Activated T-cell treated with anti-CD3 and anti-CD28 coated beads for 24 hours (primary cell): Measurements from ENCODE around the gene GLO1.
A peak's percentile ranks its signal among the peaks of the same experiment; 100 is the strongest.
"Not testable (repeated sequence)": the region's sequence is repeated elsewhere in the genome, so short reads cannot be mapped to it uniquely, and the experiment has no call there.

Experiments
- DNase-seq: peaks from one replicate; pipeline ENCODE4 v3.0.0-alpha.2; 2020; ENCODE audit warnings: low read depth

The GLO1 gene

DNA sequence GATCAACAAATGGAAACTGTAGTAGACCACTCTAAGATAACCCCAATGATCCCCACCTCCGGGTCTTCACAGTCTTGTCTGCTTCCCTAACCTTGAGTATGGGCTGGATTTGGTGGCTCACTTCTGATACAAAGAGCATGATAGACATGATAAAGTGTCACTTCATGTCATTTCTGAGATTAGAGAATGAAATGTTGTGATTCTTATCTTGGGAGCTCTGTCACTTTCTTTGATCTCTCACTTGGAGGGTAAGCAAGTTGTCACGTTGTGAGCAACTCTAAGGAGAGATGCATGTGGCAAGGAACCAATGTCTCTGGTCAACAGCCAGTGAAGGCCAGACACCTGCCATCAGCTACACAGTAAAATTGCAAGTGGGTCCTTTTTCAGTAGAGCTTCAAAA, 3.0 kb upstream of the GLO1 start:
- DNase-seq: no peak

DNA sequence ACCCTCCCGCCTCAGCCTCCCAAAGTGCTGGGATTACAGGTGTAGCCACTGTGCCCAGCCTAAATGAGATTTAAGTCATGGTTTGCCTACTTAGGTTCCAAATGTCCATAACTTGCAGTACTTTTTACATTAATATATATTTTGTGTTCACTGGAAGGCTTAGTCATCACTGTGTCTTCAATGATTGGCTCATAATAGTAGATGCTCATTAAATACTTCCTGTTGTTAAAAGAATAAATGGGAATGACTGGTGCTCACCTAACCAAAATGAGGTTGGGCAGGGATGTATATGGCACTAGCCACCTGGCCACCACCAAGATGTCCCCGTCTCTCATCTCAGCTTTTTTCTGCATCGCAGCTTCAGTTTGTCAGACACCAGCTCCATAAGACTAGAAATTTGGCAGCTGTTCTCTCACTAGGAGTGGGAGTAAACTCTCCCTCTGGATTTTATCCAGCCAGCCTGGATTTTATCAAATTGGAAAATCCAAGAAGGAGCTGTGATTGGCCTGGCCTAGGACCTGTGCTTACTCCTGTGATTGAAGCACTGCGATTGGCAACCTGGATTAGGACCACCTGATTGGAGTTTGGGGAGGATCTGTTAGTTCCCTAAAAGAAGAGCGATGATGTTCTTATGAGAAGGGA, 1.1 kb upstream of the GLO1 start:
- no peak for DNase-seq

DNA sequence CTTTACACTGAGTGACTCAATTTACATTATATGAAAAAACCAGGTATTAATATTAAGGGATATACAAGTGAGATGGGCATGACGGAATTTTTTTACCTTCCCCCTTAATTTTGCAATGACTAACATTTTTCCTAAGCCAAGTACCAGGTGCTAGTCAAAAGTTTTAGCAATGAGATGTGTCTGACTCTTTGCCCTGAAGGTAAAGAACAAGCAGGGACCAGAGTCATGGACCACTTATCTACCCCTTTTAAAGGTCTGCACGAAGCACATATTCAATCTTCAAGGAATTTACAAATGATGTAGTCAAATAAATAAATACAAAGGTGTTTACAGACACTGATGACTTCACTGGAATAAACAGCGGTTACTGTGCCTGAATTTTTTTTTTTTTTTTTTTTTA, 1.4 kb downstream of the GLO1 start:
- no peak for DNase-seq

DNA sequence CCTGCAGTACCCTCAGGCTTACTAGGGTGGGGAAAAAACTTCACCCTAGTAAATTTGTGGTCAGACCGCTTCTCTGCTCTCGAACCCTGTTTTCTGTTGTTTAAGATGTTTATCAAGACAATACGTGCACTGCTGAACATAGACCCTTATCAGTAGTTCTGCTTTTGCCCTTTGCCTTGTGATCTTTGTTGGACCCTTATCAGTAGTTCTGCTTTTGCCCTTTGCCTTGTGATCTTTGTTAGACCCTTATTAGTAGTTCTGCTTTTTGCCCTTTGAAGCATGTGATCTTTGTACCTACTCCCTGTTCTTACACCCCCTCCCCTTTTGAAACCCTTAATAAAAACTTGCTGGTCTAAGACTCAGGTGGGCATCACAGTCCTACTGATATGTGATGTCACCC, 3.2 kb downstream of the GLO1 start:
- DNase-seq: not testable (repeated sequence)

DNA sequence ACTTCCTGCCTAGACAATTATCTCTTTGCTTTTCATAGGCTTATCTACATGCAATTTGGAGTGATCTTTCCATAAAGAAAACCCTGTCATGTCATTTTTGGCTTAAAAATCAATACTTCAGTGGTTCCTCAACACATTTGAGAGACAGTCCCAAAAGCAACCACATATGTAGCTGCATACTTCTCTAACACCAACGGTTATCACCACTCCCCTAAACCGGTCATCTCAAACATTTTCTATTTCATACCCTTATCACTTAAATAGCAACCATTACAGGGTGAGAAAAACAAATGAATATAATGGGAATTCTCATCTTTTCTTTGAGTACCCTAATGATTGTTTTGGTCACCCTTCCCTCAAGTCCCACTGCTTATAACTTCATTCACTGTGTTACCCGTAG, 5.1 kb downstream of the GLO1 start:
- no peak for DNase-seq

DNA sequence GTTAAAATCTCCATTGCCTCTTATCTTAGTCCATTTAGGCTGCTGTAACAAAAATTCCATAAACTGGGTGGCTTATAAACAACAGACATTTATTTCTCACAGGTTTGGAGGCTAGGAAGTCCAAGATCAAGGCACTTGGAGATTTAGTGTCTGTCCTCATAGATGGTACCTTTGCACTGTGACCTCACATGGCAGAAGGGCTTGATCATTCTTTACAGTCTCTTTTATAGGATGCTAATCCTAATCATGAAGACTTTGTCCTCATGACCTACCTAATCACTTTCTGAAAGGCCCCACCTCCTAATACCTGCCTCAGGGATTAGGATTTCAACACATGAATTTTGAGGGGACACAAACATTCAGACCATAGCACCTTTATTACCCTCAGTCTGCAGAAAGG, 6.6 kb downstream of the GLO1 start:
- no peak for DNase-seq

DNA sequence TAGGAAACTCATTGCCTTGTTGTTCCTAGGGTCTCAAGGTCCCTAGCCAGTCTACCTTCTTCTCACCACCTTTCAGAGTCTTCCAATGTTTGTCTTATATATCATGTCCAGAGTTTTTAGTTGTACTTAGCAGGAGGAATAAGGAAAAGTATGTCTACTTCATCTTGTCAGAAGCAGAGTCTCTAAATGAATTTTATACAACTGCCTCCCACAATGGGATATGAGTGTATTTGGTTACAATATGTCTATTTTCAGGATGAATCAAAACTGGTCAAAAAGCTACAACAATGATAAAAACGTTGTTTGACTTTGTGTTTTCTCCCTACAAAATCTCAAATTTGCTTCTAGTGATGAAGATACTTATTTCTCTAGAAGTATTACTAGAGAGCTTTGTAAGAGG, 7.0 kb downstream of the GLO1 start:
- DNase-seq: no peak

DNA sequence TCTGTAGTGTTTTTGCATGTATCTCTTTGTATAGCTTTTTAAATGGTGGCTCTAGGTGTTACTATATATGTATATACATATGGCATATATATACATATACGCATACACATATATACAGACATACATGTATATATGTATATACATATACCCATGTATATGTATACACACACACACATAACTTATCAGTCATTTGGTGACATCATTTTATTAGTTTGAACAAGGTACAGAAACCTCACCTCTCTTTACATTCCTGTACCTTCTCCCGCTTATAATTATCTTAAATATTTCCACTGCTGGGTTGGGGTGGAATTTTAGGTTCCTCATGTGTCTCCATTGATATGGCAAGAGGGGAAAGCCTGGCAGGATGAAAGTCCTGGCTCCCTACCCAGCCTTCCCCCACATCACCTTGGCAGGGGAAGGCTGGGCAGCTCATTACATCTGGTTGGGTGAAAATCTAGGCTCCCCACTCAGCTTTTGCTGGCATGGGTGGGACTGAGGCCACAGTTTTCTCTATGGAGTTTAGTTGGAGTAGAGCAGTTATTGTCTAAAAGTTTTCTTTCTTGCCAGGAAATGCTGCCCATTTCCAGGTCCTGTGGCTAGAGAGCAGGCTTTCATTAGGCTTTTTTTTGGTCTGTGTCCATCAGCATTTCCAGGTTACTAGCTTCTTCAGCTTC, 7.6 kb downstream of the GLO1 start:
- DNase-seq: no peak

DNA sequence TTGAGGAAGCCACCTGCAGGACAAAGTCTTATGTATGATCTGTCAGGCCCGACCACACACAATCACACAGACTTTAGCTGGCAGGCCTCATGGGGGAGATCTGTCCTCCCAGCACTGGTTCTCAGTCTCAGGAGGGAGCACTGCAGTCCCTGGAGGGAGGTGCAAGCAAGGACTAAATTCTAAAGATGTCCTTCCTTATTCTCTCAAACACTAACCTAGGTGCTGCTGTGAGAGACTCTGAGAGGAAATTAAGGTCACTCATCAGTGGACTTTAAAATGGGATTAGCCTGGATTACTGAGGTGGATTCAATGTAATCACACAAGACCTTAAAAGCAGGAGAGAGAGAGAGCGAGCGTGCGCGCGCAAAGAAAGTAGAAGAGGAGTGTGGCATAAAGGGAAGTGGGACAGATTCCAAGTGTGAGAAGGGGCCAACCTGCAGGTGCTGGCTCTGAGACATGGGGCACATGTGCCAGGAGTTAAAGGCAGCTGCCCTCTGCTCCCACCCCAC, 14.3 kb downstream of the GLO1 start:
- DNase-seq: no peak

DNA sequence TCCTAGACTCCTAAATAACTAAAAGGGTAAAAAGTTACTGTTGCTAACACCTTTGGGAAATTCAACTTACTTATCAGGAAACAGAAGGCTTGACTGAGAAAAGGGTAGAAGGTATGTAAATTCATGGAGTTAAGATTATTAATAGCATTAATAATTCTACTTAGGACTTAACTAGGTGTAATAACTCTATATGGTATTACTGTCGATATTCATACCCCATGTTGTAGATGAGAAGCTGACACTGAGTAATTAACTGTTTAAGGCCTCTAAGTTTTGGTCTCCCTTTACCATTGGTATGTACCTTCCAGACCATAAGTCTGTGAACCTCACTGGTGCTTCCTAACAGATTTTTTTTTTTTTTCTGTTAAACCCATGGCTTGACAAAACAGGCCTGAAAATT, 15.4 kb downstream of the GLO1 start:
- DNase-seq: no peak

DNA sequence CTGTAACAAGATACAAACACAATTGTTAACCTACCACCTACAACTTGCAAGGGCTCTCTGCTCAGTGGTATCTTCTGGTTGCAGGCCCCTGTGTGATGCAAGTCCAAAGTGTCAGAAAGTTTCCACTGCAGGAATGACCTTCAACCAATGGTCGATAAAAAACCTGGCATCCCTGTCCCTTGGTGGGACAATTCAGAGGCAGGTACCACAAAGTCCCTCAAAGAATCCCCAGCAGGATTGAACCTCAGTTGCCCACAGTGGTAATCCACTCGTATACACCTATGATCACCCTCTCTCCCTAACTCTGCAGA, 15.9 kb downstream of the GLO1 start:
- DNase-seq: no peak

DNA sequence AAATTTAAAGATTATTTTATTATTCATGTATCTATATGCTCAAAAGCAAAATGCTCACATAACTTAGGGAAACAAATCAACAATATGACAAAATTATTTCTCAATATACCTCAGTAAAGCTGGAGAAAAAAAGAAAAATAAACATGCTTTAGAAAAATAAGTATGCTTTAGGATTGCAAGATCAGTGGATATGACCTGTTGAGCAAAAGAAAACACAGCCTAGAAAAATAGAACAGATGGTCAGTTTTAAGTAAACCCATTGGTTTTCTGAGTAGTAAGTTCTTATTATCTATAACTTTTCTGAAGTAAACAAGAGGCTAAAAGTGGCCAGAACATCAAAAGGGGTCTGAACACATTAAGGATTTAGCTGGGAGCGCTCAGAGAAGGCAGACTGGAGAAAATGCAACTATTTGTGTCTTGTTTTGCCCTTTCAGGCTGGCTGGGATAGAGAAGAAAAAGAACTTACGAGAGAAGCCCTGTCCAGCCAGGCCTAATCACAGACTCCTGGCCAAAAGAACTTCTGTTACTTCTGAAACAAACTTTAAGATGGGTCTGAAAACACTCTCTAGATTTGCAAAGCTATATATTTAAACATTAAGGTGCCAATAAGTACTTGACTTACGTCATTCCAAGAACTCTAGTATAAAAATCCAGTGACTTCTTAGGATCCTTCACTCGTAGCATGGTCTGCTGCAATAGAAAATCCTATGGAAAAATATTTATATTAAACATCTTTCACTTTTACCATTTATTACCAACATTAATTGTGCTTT, 16.5 kb downstream of the GLO1 start:
- no peak for DNase-seq

DNA sequence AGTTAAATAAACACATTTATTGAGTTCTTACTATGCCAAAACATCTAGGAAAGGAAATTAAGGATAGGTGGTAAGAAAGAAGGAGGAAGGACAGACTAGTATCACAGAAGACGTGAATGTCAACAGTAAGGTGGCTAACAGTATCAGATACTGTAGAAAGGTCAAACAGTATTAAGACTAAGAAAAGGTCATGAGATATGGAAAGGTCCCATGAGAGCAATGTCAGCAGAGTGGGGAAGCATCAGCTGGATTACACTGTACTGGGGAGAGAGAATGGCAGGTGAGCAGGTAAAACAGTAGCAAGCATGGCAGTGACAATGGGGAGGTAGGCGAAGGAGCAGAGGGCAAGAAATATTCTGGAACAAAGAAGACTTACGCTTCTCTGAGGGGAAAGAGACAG, 18.0 kb downstream of the GLO1 start:
- DNase-seq: no peak

DNA sequence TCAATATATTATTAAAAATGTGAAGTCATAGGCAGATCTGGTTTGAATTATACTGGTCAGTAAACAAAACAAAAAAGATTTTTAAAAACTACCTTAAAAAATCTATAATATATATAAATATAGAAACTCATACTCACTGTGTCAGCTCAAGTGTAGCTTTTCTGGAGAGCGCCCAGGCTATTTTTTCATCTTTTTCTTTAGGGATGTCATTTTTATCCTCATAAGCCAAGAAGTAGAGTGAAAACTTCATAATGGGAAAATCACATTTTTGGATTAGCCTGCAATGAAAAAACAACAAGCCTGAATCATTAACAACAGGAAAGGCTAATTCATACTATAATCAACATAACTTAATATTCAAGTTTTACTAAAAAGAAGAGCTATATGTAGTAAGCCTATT, 18.7 kb downstream of the GLO1 start:
- DNase-seq: no peak

DNA sequence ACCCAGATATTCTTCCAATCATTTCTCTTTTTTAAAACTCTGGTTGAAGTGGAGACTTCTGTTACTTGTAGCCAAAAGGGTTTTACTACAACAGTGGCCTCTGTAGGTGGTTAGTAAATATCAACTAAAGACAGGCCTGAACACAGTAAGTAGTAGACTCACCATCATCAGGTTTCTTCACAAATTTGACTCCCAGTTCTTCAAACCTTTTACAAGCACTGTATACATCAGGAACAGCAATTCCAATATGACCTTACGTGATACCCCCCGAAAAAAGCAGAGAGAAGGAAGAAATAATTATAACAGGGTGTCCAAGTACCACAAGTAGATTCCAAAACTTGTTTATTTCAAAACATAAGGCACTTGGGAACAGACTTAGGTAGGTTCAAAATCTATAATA, 21.1 kb downstream of the GLO1 start:
- DNase-seq: no peak

DNA sequence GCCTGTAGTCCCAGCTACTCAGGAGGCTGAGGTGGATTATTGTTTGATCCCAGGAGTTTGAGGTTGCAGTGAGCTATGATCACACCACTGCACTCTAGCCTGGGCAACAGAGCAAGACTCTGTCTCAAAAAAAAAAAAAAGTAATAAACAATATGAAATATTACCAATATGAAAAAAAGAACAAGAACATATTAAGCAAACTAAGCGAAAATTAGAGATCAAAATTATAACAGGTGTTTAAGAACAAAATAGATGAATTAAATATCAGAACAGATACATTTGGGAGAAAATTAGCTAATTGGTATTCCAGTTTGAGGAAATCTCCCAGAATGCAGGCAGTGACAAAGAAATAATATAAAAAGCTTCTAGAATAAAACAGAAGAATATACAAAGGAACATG, 23.3 kb downstream of the GLO1 start:
- DNase-seq: no peak

DNA sequence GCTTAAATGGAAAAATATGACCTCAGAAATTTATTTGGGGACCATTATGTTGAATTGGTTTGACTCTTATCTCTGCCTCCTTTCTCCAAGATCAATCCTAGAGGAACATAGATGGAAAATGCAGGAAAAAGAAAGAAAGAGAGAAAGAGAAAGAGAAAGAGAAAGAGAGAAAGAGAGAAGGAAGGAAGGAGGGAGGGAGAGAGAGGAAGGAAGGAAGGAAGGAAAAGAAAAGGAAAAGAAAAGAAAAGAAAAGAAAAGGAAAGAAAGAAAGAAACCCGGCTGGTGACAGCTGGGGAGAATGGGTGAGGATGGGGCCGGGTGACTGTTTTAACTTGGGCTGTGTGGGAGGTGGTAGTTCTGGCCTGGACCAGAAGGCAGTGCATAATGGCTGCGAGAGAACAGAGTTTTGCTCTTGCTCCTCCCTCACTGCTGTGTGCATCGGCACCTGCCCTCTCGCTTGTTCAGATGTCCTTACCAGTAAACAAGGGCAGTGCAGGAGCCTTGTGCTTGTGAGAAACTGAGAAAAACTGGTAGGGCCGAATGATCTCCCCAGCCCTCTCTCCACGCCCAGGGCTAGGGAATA, 24.7 kb downstream of the GLO1 start:
- DNase-seq: no peak

DNA sequence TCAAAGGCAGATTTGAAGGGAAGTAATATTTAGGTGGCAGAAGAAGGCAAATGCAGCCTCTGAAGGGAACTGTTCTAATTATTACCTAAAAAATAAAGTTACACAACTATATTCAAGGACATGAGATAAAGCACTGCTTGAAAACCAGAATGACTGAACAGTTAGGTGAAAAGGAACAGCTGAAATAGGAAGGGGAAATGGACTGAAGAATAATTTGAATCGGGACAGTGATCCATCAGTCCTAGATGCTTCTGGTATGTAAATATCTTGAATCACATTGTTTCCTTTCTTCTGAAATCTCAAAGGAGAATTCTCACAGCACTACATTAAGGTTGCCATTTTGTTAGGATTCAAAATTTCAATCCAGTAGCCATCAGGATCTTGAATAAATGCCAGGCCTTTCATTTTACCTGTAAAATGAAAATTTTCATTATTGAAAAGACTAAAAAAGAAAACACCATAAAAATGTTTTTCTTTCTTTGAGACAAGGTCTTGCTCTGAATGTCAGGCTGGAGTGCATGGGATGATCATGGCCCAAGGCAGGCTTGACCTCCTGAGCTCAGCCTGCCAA, 25.9 kb downstream of the GLO1 start:
- DNase-seq: no peak

DNA sequence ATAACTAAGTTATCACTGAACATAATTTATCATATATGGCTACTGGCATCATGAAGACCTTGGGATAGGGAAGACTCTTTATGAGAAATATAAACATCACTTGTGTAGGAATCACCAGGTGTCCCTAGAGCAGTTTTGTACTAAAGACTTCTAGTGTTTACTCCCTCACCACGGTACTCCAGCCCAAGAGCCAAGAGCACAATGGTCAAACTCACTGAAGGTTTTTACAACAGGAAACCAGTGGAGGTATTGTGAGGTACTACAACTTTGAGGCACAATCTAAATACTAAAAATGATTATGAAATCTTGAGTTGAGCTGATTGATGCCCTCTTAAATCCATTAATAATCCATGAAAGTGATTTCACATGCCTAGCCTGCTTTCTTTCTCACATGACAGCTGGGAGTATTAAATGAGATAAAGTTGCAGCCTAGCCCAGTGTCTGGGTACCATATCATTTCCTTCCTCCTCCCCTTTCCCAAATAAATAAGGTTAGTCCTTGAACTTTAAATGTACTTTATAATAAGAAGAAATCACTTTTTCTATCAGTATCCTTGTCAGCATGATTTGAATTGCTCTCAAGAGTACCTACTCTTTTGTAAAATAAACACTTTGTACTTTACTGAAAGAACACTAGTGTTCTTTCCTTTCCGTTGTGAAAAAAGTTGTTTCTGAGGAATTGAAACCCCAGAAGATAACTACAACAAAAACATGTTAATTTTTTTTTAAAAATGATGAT, 26.5 kb downstream of the GLO1 start:
- no peak for DNase-seq

DNA sequence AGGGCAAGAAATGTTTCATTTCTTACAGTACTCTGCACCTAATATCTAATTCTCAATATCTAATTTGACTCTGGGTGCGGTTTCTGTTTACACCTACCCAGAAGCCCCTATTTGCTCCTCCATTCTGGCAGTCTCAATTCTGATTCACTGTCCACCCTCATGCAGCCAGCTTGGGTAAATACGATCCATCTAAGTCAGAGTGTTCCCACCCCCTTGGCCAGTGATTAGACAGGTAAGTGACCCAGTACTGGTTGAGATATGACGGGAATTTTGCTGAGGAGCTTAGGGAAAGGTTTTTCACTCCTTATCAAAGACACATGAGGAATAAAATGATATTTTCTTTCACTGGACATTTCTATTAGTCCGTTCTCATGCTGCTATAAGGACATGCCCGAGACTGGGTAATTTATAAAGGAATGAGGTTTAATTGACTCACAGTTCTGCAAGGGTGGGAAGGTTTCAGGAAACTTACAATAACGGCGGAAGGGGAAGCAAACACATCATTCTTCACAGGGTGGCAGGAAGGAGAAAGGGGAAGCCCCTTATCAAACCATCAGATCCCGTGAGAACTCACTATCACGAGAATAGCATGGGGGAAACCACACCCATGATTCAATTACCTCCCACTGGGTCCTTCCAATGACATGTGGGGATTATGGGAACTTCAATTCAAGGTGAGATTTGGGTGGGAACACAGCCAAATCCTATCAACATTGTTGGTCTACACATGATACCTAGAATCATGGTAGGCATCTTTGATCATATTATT, 29.4 kb downstream of the GLO1 start:
- peak; percentile 21 for DNase-seq

DNA sequence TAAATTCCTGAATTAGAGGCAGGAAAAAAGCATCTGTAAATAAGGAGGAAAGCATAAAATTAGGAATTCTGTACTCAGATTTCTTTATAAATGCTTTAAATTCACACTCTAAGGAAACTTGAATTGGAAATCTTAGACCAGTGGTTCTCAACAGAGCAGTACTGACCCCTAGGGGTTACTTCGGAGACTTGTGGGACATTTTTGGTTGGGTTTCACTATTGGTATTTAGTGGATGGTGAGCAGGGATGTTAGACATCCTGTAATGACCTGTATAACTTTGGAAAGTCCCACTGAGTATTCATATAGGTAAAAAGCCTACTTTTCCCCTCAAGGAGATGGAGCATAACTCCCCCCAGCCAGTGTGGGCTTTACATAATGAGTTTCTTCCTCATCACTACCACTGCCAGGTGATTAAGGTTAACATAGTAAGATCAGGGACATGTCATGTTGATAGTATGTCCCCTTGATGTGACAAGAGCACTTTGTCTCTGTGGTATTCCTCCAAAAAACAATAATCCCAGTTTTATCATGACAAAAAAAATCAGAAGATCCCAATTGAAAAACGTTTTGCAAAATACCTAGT, 31.0 kb downstream of the GLO1 start:
- peak; percentile 9 for DNase-seq
